HepG2 (cell line): ENCODE measurements around the gene ITGA6. TPM values are rescaled to one million over a fixed set of nuclear protein-coding genes. Genes with fewer than 3 reads are reported as not detected.

Experiments
- ATAC-seq: fragments of 200-7000 bp; cut with Tn5 transposase; 3 replicates; pipeline ENCODE4 v1.9.1; 2020; ENCODE audit warnings: mild to moderate bottlenecking, moderate library complexity
- BruUV-seq: library from RNA; stranded (reverse); fragments of 400-500 nt; replicated peaks from 2 replicates; lab custom pipeline; 2021; lab: Mats Ljungman, UMichigan
- CTCF ChIA-PET: fragments of 300-600 bp; formaldehyde crosslinking; extraction: SDS; loops from one replicate; lab custom pipeline; 2021; ENCODE audit warnings: low total read pairs, inconsistent platforms, low intra/inter-chr PET ratio; lab: Yijun Ruan, JAX
- POLR2A ChIA-PET: fragments of 350-600 bp; sonication (Branson Sonifier 250); formaldehyde crosslinking; loops from one replicate; lab custom pipeline; 2020; ENCODE audit warnings: antibody characterized with exemption, inconsistent platforms; lab: Yijun Ruan, JAX
- DNase-seq: peaks from one replicate; pipeline ENCODE4 v3.0.0-alpha.2; 2015; ENCODE audit warnings: low spot score
- FAIRE-seq: peaks from 3 replicates; lab custom pipeline; 2011; peaks lifted over from hg19 to GRCh38; lab: Jason Lieb, UNC
- H2AFZ ChIP-seq: one replicate; pipeline ENCODE4 v1.6.1; 2011; ENCODE audit warnings: low read length, inconsistent platforms
- H3K27ac ChIP-seq: fragments of 300-600 bp; 3 replicates; pipeline ENCODE4 v1.8.0; 2011; ENCODE audit warnings: mixed run types, mild to moderate bottlenecking, mixed read lengths, low read length, inconsistent platforms; ENCODE audit not compliant: insufficient read depth; ENCODE audit errors: extremely low read length
- H3K27me3 ChIP-seq, 2 experiments: fragments of 200-600 bp in 1 of 2; 2 replicates in 1 of 2; 3 replicates in 1 of 2; pipeline versions ENCODE4 v1.6.0 to v1.8.0; 2011; ENCODE audit warnings: low read length in 2 of 2, mild to moderate bottlenecking in 2 of 2, moderate library complexity in 2 of 2, inconsistent platforms in 1 of 2; ENCODE audit not compliant: insufficient read depth in 2 of 2, control insufficient read depth in 1 of 2
- H3K36me3 ChIP-seq, 2 experiments: fragments of 200-600 bp in 1 of 2; replicated peaks in 1 of 2; 2 replicates in 1 of 2; 3 replicates in 1 of 2; pipeline versions ENCODE4 v1.5.1 to v1.8.0; 2011; ENCODE audit warnings: low read length in 2 of 2, inconsistent platforms in 1 of 2; ENCODE audit not compliant: insufficient read depth in 2 of 2, control insufficient read depth in 1 of 2
- H3K4me1 ChIP-seq: 2 replicates; pipeline ENCODE4 v1.5.1; 2012; ENCODE audit warnings: low read length, inconsistent platforms; ENCODE audit not compliant: insufficient read depth
- H3K4me2 ChIP-seq: 2 replicates; pipeline ENCODE4 v1.6.0; 2011; ENCODE audit warnings: low read depth, low read length, inconsistent platforms
- H3K4me3 ChIP-seq, 3 experiments: fragments of 200-600 bp in 1 of 3; sonication (generic), shearing (Covaris generic) in 1 of 3; replicated peaks in 1 of 3; 2 replicates each; pipeline ENCODE4 v1.5.1; 2011 to 2016; ENCODE audit warnings: low read length in 3 of 3, inconsistent platforms in 2 of 3, low read depth in 2 of 3, mild to moderate bottlenecking in 2 of 3, control low read depth in 1 of 3, mixed read lengths in 1 of 3; ENCODE audit not compliant: insufficient read depth in 1 of 3
- H3K79me2 ChIP-seq: one replicate; pipeline ENCODE4 v1.6.1; 2011; ENCODE audit warnings: low read length, inconsistent platforms; ENCODE audit not compliant: insufficient read depth
- H3K9ac ChIP-seq: 2 replicates; pipeline ENCODE4 v1.6.0; 2011; ENCODE audit warnings: mild to moderate bottlenecking, low read depth, low read length, inconsistent platforms; ENCODE audit not compliant: insufficient read depth
- H3K9me3 ChIP-seq: 2 replicates; pipeline ENCODE4 v1.5.1; 2012; ENCODE audit warnings: mild to moderate bottlenecking, low read length
- H4K20me1 ChIP-seq: 2 replicates; pipeline ENCODE4 v1.6.0; 2011; ENCODE audit warnings: inconsistent platforms, mild to moderate bottlenecking, low read length, moderate library complexity; ENCODE audit not compliant: insufficient read depth
- AKAP8 ChIP-seq: sonication (generic); formaldehyde crosslinking; IDR thresholded peaks from 2 replicates; pipeline ENCODE4 v1.5.1; 2020; ENCODE audit warnings: mild to moderate bottlenecking, missing genetic modification reagents
- NR2F6 ChIP-seq, 2 experiments: IDR thresholded peaks; 2 replicates each; pipeline ENCODE4 v1.6.1; 2016; ENCODE audit warnings: antibody characterized with exemption in 1 of 2, mild to moderate bottlenecking in 1 of 2
- PRPF4 ChIP-seq: fragments of 200-400 bp; formaldehyde crosslinking; IDR thresholded peaks from 2 replicates; pipeline ENCODE4 v1.6.1; 2016; ENCODE audit warnings: low read length, low read depth; ENCODE audit not compliant: poor library complexity, severe bottlenecking
- XBP1 ChIP-seq: sonication (generic); formaldehyde crosslinking; IDR thresholded peaks from 2 replicates; pipeline ENCODE4 v1.5.0; 2020; ENCODE audit warnings: missing genetic modification reagents
- ZFP1 ChIP-seq: IDR thresholded peaks from 2 replicates; pipeline ENCODE4 v1.6.1; 2016
- ZFP36L1 ChIP-seq: sonication (generic); formaldehyde crosslinking; IDR thresholded peaks from 2 replicates; pipeline ENCODE4 v1.8.0; 2022; ENCODE audit warnings: mild to moderate bottlenecking, missing genetic modification reagents, moderate library complexity
- ZNF260 ChIP-seq: sonication (generic); formaldehyde crosslinking; IDR thresholded peaks from 2 replicates; pipeline ENCODE4 v1.4.0; 2020; ENCODE audit warnings: missing genetic modification reagents, low read depth, mild to moderate bottlenecking, borderline replicate concordance
- ZNF34 ChIP-seq: sonication (generic); formaldehyde crosslinking; IDR thresholded peaks from 2 replicates; pipeline ENCODE4 v1.4.0; 2020; ENCODE audit warnings: mild to moderate bottlenecking, missing genetic modification reagents, borderline replicate concordance
- ZNF350 ChIP-seq: sonication (generic); formaldehyde crosslinking; IDR thresholded peaks from 2 replicates; pipeline ENCODE4 v1.4.0; 2020; ENCODE audit warnings: mild to moderate bottlenecking, low read depth, missing genetic modification reagents, borderline replicate concordance
- ZNF468 ChIP-seq: sonication (generic); formaldehyde crosslinking; IDR thresholded peaks from 2 replicates; pipeline ENCODE4 v1.8.0; 2022; ENCODE audit warnings: mild to moderate bottlenecking, moderate library complexity, missing genetic modification reagents
- ZNF605 ChIP-seq: sonication (generic); formaldehyde crosslinking; IDR thresholded peaks from 2 replicates; pipeline ENCODE4 v1.8.0; 2022; ENCODE audit warnings: mild to moderate bottlenecking, missing genetic modification reagents
- WGBS: methylation state at CpG from one replicate; pipeline ENCODE4 v1.1.6; 2017; ENCODE audit warnings: low lambda C conversion rate; 5-methylcytosine and 5-hydroxymethylcytosine counted together
- in situ Hi-C: cut with HindIII; loops from 2 replicates; pipeline ENCODE4 v1.10.0; 2017; ENCODE audit warnings: low pct_unique_long_range_greater_than_20kb; ENCODE audit not compliant: extremely low pct_ligation_motif_present
- intact Hi-C: fragments of 100-400 bp; cut with micrococcal nuclease; formaldehyde crosslinking; loops from one replicate; pipeline ENCODE4 v1.10.0; 2022; ENCODE audit not compliant: unreplicated experiment
- polyA plus RNA-seq, 8 experiments: library from polyadenylated mRNA; depleted of rRNA in 3 of 8; stranded (reverse) in 7 of 8; unstranded in 1 of 8; fragments of >200 nt; fragmentation: Illumina TruSeq in 4 of 8; extraction: Trizol in 4 of 8; gene quantifications; 2 replicates each; pipeline versions ENCODE4 v1.2.1 to v1.2.3, GENCODE V29; 2011 to 2016; ENCODE audit warnings: low read depth in 4 of 8, missing spikeins in 1 of 8, mixed read lengths in 1 of 8; ENCODE audit not compliant: insufficient read depth in 1 of 8
- total RNA-seq, 5 experiments: library from RNA; depleted of rRNA; stranded (reverse); fragments of >200 nt; fragmentation: Illumina TruSeq; extraction: Trizol; gene quantifications; 2 replicates each; pipeline ENCODE4 v1.2.3, GENCODE V29; 2016; ENCODE audit warnings: low read depth in 1 of 5
- TF ChIP-seq, protein P1 (sequence below): sonication (generic); formaldehyde crosslinking; IDR thresholded peaks from 2 replicates; pipeline ENCODE4 v1.4.0; 2020; ENCODE audit warnings: missing genetic modification reagents, borderline replicate concordance
- TF ChIP-seq, protein P2 (sequence below): sonication (generic); formaldehyde crosslinking; conservative IDR thresholded peaks from 2 replicates; pipeline ENCODE4 v1.8.1; 2023; ENCODE audit warnings: missing genetic modification reagents
- TF ChIP-seq, protein P3 (sequence below): sonication (generic); formaldehyde crosslinking; IDR thresholded peaks from 2 replicates; pipeline ENCODE4 v1.8.1; 2023; ENCODE audit warnings: mild to moderate bottlenecking, missing genetic modification reagents, borderline replicate concordance
- TF ChIP-seq, protein P4 (sequence below): sonication (generic); formaldehyde crosslinking; IDR thresholded peaks from 2 replicates; pipeline ENCODE4 v1.9.0; 2022; ENCODE audit warnings: missing genetic modification reagents, mild to moderate bottlenecking, borderline replicate concordance
- TF ChIP-seq, protein P5 (sequence below): sonication (generic); formaldehyde crosslinking; IDR thresholded peaks from 2 replicates; pipeline ENCODE4 v1.5.1; 2020; ENCODE audit warnings: mild to moderate bottlenecking, missing genetic modification reagents, moderate library complexity

The ITGA6 gene
- total and polyA plus RNA-seq, 2 of the 13 experiments (the other 11 are each of a cell fraction or from before 2014, with no cell fraction given) = 24.0 to 92.5 TPM

DNA sequence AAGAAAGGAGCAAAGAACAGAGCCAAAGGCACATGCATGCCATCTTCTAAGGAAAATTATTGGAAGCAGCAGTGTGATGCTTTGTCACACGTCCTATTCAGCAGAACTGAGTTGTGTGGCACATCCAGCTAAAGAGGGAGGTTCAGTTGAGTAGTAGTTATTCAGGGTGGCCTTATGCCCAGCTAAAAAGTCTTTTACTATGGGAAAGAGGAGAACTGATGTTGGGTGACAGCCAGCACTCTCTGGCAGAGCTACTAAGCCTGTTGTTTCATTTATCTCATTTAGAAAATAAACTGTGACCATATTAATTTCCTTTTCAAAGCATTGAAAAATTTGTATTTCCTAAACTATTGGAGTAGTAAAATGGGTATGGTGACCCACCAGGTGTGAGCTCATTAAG, 18.5 kb downstream of the ITGA6 start:
- in situ Hi-C loops = no loop called here
- no peak for FAIRE-seq
- no peak overlapping the region for H2AFZ ChIP-seq
- POLR2A ChIA-PET = no interaction called here
- H3K9me3 ChIP-seq = no peaks in the 10 kb centered on the region
- DNase-seq = no peak
- BruUV-seq = no TSS peak
- H3K27ac ChIP-seq = no peak overlapping the region
- H4K20me1 ChIP-seq = peaks cover 14% of the 10 kb centered on the region
- 0 out of 5 replicates have a peak, but pooled peaks cover 0 to 3% of the 10 kb centered on the region in 2 experiments for H3K36me3 ChIP-seq
- intact Hi-C loops = no loop called here
- H3K4me3 ChIP-seq = no peak overlapping the region
- CTCF ChIA-PET = no interaction called here
- H3K79me2 ChIP-seq = peaks cover 59% of the 10 kb centered on the region
- WGBS = 100% methylated on average over 1 of the region's 1 CpG
- no peak overlapping the region for H3K9ac ChIP-seq
- no peaks in the 10 kb centered on the region for H3K27me3 ChIP-seq
- no peak for ATAC-seq
- H3K4me1 ChIP-seq = peaks cover 32% of the 10 kb centered on the region
- no peak overlapping the region for H3K4me2 ChIP-seq
- TF ChIP-seq PRPF4 (no peak), ZFP36L1 (CRISPR knock-in tag) (no peak), ZFP1 (no peak), ZNF34 (no peak), ZNF260 (CRISPR knock-in tag) (no peak), ZNF350 (no peak), ZNF468 (CRISPR knock-in tag) (no peak), AKAP8 (CRISPR knock-in tag) (no peak), XBP1 (CRISPR knock-in tag) (no peak), NR2F6 (IDR thresholded peaks at IDR 0.05) (no peak), NR2F6 (CRISPR knock-in tag; IDR thresholded peaks at IDR 0.05) (no peak), ZNF605 (CRISPR knock-in tag) (no peak)
- TF ChIP-seq, protein P1, sequence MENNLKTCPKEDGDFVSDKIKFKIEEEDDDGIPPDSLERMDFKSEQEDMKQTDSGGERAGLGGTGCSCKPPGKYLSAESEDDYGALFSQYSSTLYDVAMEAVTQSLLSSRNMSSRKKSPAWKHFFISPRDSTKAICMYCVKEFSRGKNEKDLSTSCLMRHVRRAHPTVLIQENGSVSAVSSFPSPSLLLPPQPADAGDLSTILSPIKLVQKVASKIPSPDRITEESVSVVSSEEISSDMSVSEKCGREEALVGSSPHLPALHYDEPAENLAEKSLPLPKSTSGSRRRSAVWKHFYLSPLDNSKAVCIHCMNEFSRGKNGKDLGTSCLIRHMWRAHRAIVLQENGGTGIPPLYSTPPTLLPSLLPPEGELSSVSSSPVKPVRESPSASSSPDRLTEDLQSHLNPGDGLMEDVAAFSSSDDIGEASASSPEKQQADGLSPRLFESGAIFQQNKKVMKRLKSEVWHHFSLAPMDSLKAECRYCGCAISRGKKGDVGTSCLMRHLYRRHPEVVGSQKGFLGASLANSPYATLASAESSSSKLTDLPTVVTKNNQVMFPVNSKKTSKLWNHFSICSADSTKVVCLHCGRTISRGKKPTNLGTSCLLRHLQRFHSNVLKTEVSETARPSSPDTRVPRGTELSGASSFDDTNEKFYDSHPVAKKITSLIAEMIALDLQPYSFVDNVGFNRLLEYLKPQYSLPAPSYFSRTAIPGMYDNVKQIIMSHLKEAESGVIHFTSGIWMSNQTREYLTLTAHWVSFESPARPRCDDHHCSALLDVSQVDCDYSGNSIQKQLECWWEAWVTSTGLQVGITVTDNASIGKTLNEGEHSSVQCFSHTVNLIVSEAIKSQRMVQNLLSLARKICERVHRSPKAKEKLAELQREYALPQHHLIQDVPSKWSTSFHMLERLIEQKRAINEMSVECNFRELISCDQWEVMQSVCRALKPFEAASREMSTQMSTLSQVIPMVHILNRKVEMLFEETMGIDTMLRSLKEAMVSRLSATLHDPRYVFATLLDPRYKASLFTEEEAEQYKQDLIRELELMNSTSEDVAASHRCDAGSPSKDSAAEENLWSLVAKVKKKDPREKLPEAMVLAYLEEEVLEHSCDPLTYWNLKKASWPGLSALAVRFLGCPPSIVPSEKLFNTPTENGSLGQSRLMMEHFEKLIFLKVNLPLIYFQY = no peak
- TF ChIP-seq, protein P2, sequence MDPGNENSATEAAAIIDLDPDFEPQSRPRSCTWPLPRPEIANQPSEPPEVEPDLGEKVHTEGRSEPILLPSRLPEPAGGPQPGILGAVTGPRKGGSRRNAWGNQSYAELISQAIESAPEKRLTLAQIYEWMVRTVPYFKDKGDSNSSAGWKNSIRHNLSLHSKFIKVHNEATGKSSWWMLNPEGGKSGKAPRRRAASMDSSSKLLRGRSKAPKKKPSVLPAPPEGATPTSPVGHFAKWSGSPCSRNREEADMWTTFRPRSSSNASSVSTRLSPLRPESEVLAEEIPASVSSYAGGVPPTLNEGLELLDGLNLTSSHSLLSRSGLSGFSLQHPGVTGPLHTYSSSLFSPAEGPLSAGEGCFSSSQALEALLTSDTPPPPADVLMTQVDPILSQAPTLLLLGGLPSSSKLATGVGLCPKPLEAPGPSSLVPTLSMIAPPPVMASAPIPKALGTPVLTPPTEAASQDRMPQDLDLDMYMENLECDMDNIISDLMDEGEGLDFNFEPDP (CRISPR knock-in tag) = no peak
- TF ChIP-seq, protein P3, sequence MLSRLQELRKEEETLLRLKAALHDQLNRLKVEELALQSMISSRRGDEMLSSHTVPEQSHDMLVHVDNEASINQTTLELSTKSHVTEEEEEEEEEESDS (CRISPR knock-in tag) = no peak
- TF ChIP-seq, protein P4, sequence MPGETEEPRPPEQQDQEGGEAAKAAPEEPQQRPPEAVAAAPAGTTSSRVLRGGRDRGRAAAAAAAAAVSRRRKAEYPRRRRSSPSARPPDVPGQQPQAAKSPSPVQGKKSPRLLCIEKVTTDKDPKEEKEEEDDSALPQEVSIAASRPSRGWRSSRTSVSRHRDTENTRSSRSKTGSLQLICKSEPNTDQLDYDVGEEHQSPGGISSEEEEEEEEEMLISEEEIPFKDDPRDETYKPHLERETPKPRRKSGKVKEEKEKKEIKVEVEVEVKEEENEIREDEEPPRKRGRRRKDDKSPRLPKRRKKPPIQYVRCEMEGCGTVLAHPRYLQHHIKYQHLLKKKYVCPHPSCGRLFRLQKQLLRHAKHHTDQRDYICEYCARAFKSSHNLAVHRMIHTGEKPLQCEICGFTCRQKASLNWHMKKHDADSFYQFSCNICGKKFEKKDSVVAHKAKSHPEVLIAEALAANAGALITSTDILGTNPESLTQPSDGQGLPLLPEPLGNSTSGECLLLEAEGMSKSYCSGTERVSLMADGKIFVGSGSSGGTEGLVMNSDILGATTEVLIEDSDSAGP (CRISPR knock-in tag) = no peak
- TF ChIP-seq, protein P5, sequence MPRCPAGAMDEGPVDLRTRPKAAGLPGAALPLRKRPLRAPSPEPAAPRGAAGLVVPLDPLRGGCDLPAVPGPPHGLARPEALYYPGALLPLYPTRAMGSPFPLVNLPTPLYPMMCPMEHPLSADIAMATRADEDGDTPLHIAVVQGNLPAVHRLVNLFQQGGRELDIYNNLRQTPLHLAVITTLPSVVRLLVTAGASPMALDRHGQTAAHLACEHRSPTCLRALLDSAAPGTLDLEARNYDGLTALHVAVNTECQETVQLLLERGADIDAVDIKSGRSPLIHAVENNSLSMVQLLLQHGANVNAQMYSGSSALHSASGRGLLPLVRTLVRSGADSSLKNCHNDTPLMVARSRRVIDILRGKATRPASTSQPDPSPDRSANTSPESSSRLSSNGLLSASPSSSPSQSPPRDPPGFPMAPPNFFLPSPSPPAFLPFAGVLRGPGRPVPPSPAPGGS (CRISPR knock-in tag) = no peak
